ENCODE data around the gene ZNF641. TPM values are rescaled to one million over a fixed set of nuclear protein-coding genes. Genes with fewer than 3 reads are reported as not detected.
A peak's percentile ranks its signal among the peaks of the same experiment; 100 is the strongest.

The ZNF641 gene
- 10 to 100 TPM; 44.0 to 51.4 (median 48.8) TPM for total RNA-seq
- 54.8 TPM for total RNA-seq (2013)

GRCh38 chr12:48350249-48351021 lies at the start of gene ZNF641:
Gene ZNF641, minus strand, starts transcription at chr12:48350919. Its CDS starts 2,829 bp downstream, at chr12:48348090.
- Mint-ChIP-seq H3K9me3 (no peaks in the 10 kb centered on the region), H3K4me1 (peaks cover 41 to 44% of the 10 kb centered on the region in 2 donors), H3K4me3 (peak within 1 kb of the TSS; percentile 95), H3K27me3 (ENCODE audit: low read depth in 2 of 2) (no peaks in the 10 kb centered on the region), H3K27ac (peak within 1 kb of the TSS; percentile 89 to 98), H3K36me3 (peaks cover 3% of the 10 kb centered on the region)
- DNase-seq, result peak; percentile 75 to 91
- Histone ChIP-seq H3K9me3 (ENCODE audit: control insufficient read depth, insufficient read depth, low read length) (no peaks in the 10 kb centered on the region), H3K4me3 (ENCODE audit: low read length) (peak within 1 kb of the TSS; percentile 98), H3K4me1 (ENCODE audit: control insufficient read depth, insufficient read depth, low read length) (peaks cover 17% of the 10 kb centered on the region), H3K27me3 (ENCODE audit: control insufficient read depth, insufficient read depth, low read length) (no peaks in the 10 kb centered on the region), H3K36me3 (ENCODE audit: control insufficient read depth, insufficient read depth, low read length) (peaks cover 26% of the 10 kb centered on the region), H3K27ac (ENCODE audit: low read length) (peak within 1 kb of the TSS; percentile 93)
- TF ChIP-seq CTCF (IDR thresholded peaks at IDR 0.05), result no peak
- ATAC-seq, result peak; percentile 85 to 92 (median 90)
- intact Hi-C loops (cut with micrococcal nuclease), result no loop called here
- WGBS (ENCODE audit: insufficient coverage), result under 1% methylated on average over 53 of the region's 61 CpGs

GRCh38 chr12:48390026-48390425 lies 39.3 kb upstream of the ZNF641 start:
- Mint-ChIP-seq H3K27me3 (ENCODE audit: low read depth in 2 of 2) (peaks cover 41 to 72% of the 10 kb centered on the region in 2 donors), H3K9me3 (peaks cover 0 to 2% of the 10 kb centered on the region in 2 donors), H3K36me3 (no peaks in the 10 kb centered on the region), H3K27ac (no peak overlapping the region), H3K4me1 (no peaks in the 10 kb centered on the region), H3K4me3 (no peak overlapping the region)
- DNase-seq, result no peak
- ATAC-seq, result no peak
- Histone ChIP-seq H3K27ac (ENCODE audit: low read length) (no peak overlapping the region), H3K27me3 (ENCODE audit: control insufficient read depth, insufficient read depth, low read length) (peaks cover 3% of the 10 kb centered on the region), H3K4me1 (ENCODE audit: control insufficient read depth, insufficient read depth, low read length) (no peaks in the 10 kb centered on the region), H3K9me3 (ENCODE audit: control insufficient read depth, insufficient read depth, low read length) (no peaks in the 10 kb centered on the region), H3K36me3 (ENCODE audit: control insufficient read depth, insufficient read depth, low read length) (no peaks in the 10 kb centered on the region), H3K4me3 (ENCODE audit: low read length) (no peak overlapping the region)
- intact Hi-C loops (cut with micrococcal nuclease), result no loop called here
- 81% methylated on average over 2 of the region's 2 CpGs for WGBS (ENCODE audit: insufficient coverage)
- TF ChIP-seq CTCF (IDR thresholded peaks at IDR 0.05), result no peak

GRCh38 chr12:48389409-48389808 lies 38.7 kb upstream of the ZNF641 start:
- ATAC-seq (no peak), DNase-seq (no peak)
- H3K4me3 ChIP-seq (ENCODE audit: low read length), result no peak overlapping the region
- H3K27me3 ChIP-seq (ENCODE audit: control insufficient read depth, insufficient read depth, low read length), result peaks cover 3% of the 10 kb centered on the region
- H3K27ac Mint-ChIP-seq, result no peak overlapping the region
- peaks cover 35 to 69% of the 10 kb centered on the region in 2 donors for H3K27me3 Mint-ChIP-seq (ENCODE audit: low read depth in 2 of 2)
- H3K4me3 Mint-ChIP-seq, result no peak overlapping the region
- WGBS (ENCODE audit: insufficient coverage), result 85% methylated on average over 3 of the region's 3 CpGs
- peaks cover 0 to 2% of the 10 kb centered on the region in 2 donors for H3K9me3 Mint-ChIP-seq
- H3K27ac ChIP-seq (ENCODE audit: low read length), result no peak overlapping the region
- no peaks in the 10 kb centered on the region for H3K36me3 Mint-ChIP-seq
- no peaks in the 10 kb centered on the region for H3K36me3 ChIP-seq (ENCODE audit: control insufficient read depth, insufficient read depth, low read length)
- no peaks in the 10 kb centered on the region for H3K9me3 ChIP-seq (ENCODE audit: control insufficient read depth, insufficient read depth, low read length)
- no peaks in the 10 kb centered on the region for H3K4me1 ChIP-seq (ENCODE audit: control insufficient read depth, insufficient read depth, low read length)
- H3K4me1 Mint-ChIP-seq, result no peaks in the 10 kb centered on the region
- TF ChIP-seq CTCF (IDR thresholded peaks at IDR 0.05), result no peak
- intact Hi-C loops (cut with micrococcal nuclease), result no loop called here
